Measurements from ENCODE around the gene HOMER2. TPM values are rescaled to one million over a fixed set of nuclear protein-coding genes. Genes with fewer than 3 reads are reported as not detected.

Gene HOMER2
- total RNA-seq, 8 experiments from 2014 or later, result 5.7 to 34.3 (median 17.1) TPM

GRCh38 chr15:82937712-82938058, 14.8 kb downstream of the HOMER2 start:
- no peak overlapping the region for H3K27ac ChIP-seq
- 60 to 100% (median 89%) methylated on average over 1 to 5 of the region's 5 CpGs; no CpG with 5 or more reads in 3 of the 10 experiments for WGBS, 10 experiments
- in situ Hi-C loops (cut with MboI; ENCODE audit: low pct_unique_long_range_greater_than_20kb in 2 of 9, low sequenced_read_pairs in 9 of 9, unreplicated experiment in 9 of 9), result no loop called here
- no peaks in the 10 kb centered on the region for H3K4me1 ChIP-seq (replicated peaks in 1 of 2)
- no peak overlapping the region for H3K4me3 ChIP-seq
- no peak for ATAC-seq (replicated peaks in 6 of 8)

DNA sequence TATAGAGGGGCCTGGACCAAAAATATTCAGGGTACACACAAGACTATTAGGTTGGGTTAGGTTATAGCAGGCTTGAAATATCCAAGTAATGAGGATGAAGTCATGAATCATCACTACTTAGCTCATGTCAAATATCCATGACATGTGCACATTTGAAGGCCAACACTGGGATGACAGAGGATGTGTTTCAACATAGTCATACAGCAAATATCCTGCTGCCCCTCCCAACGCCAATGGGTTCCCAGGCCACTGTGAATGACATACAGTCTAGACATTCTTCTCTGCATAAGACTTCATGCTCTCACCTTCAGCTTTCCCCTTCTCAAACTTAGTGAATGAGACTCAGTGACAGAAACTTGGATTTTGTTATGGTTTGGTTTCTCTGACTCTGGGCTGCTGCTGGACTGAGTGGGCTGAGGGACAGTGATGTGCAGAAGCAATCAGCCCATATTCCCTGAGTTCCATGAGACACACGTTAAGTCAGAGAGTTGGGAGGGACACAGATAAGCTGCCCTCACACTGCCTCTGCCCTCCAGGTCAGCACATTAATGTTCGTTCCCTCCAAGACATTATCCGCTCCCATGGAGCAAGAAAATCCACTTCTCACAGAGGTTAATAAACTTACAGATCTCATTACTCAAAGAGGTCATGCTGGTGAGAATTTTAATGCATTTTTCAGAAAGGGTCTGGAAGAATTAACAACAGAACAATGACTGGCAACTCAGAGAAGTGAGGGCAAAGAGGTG, 15.4 kb downstream of the HOMER2 start:
- no peak overlapping the region for H3K4me3 ChIP-seq
- H3K27ac ChIP-seq, result no peak overlapping the region
- in situ Hi-C loops (cut with MboI; ENCODE audit: low pct_unique_long_range_greater_than_20kb in 2 of 9, low sequenced_read_pairs in 9 of 9, unreplicated experiment in 9 of 9), result no loop called here
- no peaks in the 10 kb centered on the region for H3K4me1 ChIP-seq (replicated peaks in 1 of 2)
- 40 to 100% (median 74%) methylated on average over 1 to 4 of the region's 4 CpGs; no CpG with 5 or more reads in 4 of the 10 experiments for WGBS, 10 experiments
- peak in 3 of 8 experiments; percentile 14 to 99 (median 97) for ATAC-seq (replicated peaks in 6 of 8)

GRCh38 chr15:82935382-82935781, 17.1 kb downstream of the HOMER2 start:
- WGBS, 10 experiments, result 71 to 100% (median 83%) methylated on average over 1 of the region's 1 CpG; no CpG with 5 or more reads in 7 of the 10 experiments
- in situ Hi-C loops (cut with MboI; ENCODE audit: low pct_unique_long_range_greater_than_20kb in 2 of 9, low sequenced_read_pairs in 9 of 9, unreplicated experiment in 9 of 9), result no loop called here
- no peak for ATAC-seq (replicated peaks in 6 of 8)

DNA sequence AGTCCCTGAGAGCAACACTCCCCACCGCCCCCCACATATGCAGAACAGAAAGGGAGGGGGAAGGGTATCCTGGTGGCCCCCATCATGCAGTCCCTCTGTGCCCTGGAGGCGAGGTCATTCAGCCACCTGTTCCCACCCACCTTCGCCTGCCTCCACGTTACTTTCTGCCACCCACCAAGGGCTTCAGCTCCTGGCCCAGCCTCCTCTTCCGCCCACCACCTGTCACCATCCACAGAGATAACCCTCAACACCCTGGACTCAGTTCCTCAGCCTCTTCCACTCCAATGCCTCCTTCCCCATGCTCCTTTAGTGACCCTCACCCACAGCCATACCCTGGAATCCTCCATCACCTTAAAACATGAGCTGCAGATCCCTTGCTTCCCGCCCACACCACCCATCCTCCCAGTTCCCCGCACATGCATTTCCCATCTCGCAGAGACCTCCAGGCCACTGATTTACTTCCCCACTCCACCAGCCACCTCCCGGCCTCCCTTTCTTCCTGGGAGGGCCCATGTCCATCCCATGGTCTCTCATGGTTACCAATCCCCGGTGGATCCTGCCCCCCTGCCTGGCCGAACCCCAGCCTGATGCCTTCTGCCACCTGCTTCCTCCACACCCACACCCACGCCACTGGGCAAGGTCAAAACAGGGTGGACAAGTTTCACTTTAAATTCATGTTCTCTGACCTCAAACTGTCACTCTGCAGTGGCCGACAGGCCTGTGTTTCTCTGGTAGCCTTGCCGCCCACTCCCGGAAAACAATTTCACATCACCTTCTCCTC, 18.2 kb downstream of the HOMER2 start:
- Histone ChIP-seq H3K4me1 (replicated peaks in 1 of 2) (no peaks in the 10 kb centered on the region), H3K4me3 (no peak overlapping the region), H3K27ac (no peak overlapping the region)
- ATAC-seq (replicated peaks in 6 of 8), result no peak
- in situ Hi-C loops (cut with MboI; ENCODE audit: low pct_unique_long_range_greater_than_20kb in 2 of 9, low sequenced_read_pairs in 9 of 9, unreplicated experiment in 9 of 9), result no loop called here
- 53 to 100% (median 83%) methylated on average over 1 to 7 of the region's 15 CpGs; no CpG with 5 or more reads in 4 of the 10 experiments for WGBS, 10 experiments

More at GRCh38 chr15:82935382-82935781, 17.1 kb downstream of the HOMER2 start:
- Histone ChIP-seq H3K4me1 (replicated peaks in 1 of 2) (no peaks in the 10 kb centered on the region), H3K27ac (no peak overlapping the region), H3K4me3 (no peak overlapping the region)

- ATAC-seq (replicated peaks in 6 of 8), result no peak
- WGBS, 10 experiments, result 61 to 100% (median 84%) methylated on average over 1 to 5 of the region's 6 CpGs; no CpG with 5 or more reads in 4 of the 10 experiments
- H3K27ac ChIP-seq, result no peak overlapping the region
Measured at GRCh38 chr15:82933576-82933975, 18.9 kb downstream of the HOMER2 start.

DNA sequence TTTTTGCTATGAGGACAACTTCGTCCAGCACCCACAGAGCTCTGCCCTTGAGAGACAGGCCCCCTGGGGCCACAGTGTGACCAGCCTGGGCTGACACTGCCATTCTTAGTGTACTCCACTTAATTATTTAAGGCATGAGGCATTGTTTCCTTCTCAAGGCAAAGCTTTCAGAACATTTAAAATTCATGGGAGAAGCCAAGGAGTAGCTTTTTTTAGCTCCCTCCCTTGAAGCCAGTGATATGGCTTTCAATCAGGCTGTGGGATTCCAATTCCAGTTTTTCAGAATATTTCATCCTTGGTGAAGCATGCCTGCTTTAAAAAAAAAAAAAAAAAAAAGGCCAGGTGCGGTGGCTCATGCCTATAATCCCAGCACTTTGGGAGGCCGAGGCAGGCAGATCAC, 21.3 kb downstream of the HOMER2 start:
- no peak for ATAC-seq (replicated peaks in 6 of 8)
- WGBS, 10 experiments, result 78 to 83% (median 83%) methylated on average over 1 of the region's 3 CpGs; no CpG with 5 or more reads in 7 of the 10 experiments
- Histone ChIP-seq H3K27ac (no peak overlapping the region), H3K4me3 (no peak overlapping the region), H3K4me1 (replicated peaks in 1 of 2) (no peaks in the 10 kb centered on the region)
- in situ Hi-C loops (cut with MboI; ENCODE audit: low pct_unique_long_range_greater_than_20kb in 2 of 9, low sequenced_read_pairs in 9 of 9, unreplicated experiment in 9 of 9), result no loop called here

More at GRCh38 chr15:82933576-82933975, 18.9 kb downstream of the HOMER2 start:
- H3K4me3 ChIP-seq, result no peak overlapping the region
- in situ Hi-C loops (cut with MboI; ENCODE audit: low pct_unique_long_range_greater_than_20kb in 2 of 9, low sequenced_read_pairs in 9 of 9, unreplicated experiment in 9 of 9), result no loop called here
- no peaks in the 10 kb centered on the region for H3K4me1 ChIP-seq (replicated peaks in 1 of 2)

GRCh38 chr15:82930461-82930860, 22.1 kb downstream of the HOMER2 start:
- in situ Hi-C loops (cut with MboI; ENCODE audit: low pct_unique_long_range_greater_than_20kb in 2 of 9, low sequenced_read_pairs in 9 of 9, unreplicated experiment in 9 of 9), result no loop called here
- H3K4me1 ChIP-seq (replicated peaks in 1 of 2), result no peaks in the 10 kb centered on the region

DNA sequence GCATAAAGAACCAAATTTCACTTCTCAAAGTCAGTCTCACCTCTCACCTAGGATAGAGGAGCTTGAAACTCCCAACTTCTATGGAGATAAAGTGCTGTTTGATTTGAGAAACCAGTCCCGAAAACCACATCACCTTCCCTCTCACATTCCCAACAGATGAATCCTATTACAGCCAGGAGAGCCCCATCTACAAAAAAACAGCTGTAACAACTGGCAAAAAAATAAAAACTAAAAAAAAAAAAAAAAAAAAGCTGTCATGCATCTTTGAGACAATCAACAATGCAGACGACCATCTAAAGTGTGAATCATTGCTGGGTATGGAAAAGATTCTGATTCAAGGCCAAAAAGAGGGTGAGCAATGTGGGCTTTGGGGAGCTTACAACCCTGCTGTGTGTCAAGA, 23.8 kb downstream of the HOMER2 start:
- in situ Hi-C loops (cut with MboI; ENCODE audit: low pct_unique_long_range_greater_than_20kb in 2 of 9, low sequenced_read_pairs in 9 of 9, unreplicated experiment in 9 of 9), result no loop called here
- ATAC-seq (replicated peaks in 6 of 8), result no peak
- WGBS, 10 experiments, result 0 to 100% (median 62%) methylated on average over 1 to 2 of the region's 2 CpGs; no CpG with 5 or more reads in 2 of the 10 experiments

More at GRCh38 chr15:82930461-82930860, 22.1 kb downstream of the HOMER2 start:
- WGBS, 10 experiments, result 38 to 100% methylated on average over 1 to 2 of the region's 2 CpGs; no CpG with 5 or more reads in 8 of the 10 experiments
- H3K4me3 ChIP-seq, result no peak overlapping the region
- no peak overlapping the region for H3K27ac ChIP-seq
- peak in 2 of 8 experiments; percentile 87 to 92 for ATAC-seq (replicated peaks in 6 of 8)

GRCh38 chr15:82923744-82924143, 28.8 kb downstream of the HOMER2 start:
- no peak overlapping the region for H3K4me3 ChIP-seq
- no peak overlapping the region for H3K27ac ChIP-seq
- H3K4me1 ChIP-seq (replicated peaks in 1 of 2), result no peaks in the 10 kb centered on the region
- in situ Hi-C loops (cut with MboI; ENCODE audit: low pct_unique_long_range_greater_than_20kb in 2 of 9, low sequenced_read_pairs in 9 of 9, unreplicated experiment in 9 of 9), result no loop called here
- no peak for ATAC-seq (replicated peaks in 6 of 8)
- 50 to 100% (median 93%) methylated on average over 1 to 6 of the region's 7 CpGs; no CpG with 5 or more reads in 2 of the 10 experiments for WGBS, 10 experiments

More for the DNA sequence above, 23.8 kb downstream of the HOMER2 start:
- Histone ChIP-seq H3K4me1 (replicated peaks in 1 of 2) (no peaks in the 10 kb centered on the region), H3K27ac (no peak overlapping the region), H3K4me3 (no peak overlapping the region)

DNA sequence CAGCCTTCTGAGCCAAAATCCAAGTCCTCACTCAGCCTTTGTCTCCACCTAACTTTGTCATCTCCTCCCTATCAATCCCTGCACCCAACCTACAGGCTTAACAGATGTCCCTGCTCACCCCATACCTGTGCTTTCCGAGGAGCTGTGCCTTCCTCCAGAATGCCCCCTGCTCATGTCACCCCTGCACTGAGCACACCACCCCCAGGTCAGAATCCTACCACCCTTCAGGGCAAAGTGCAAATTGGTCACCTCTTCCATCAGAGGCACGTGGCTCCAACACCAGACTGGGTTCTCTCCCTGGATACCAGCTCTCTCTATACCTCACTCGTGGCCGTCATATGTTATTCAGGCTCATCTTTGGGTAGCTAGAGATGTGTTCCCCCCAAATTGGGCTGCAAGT, 29.8 kb downstream of the HOMER2 start:
- in situ Hi-C loops (cut with MboI; ENCODE audit: low pct_unique_long_range_greater_than_20kb in 2 of 9, low sequenced_read_pairs in 9 of 9, unreplicated experiment in 9 of 9), result no loop called here
- WGBS, 10 experiments, result 93% methylated on average over 2 of the region's 4 CpGs; no CpG with 5 or more reads in 9 of the 10 experiments
- H3K4me1 ChIP-seq (replicated peaks in 1 of 2), result no peaks in the 10 kb centered on the region
- no peak overlapping the region for H3K4me3 ChIP-seq
- ATAC-seq (replicated peaks in 6 of 8), result no peak
- H3K27ac ChIP-seq, result no peak overlapping the region

GRCh38 chr15:82921939-82922338, 30.6 kb downstream of the HOMER2 start:
- in situ Hi-C loops (cut with MboI; ENCODE audit: low pct_unique_long_range_greater_than_20kb in 2 of 9, low sequenced_read_pairs in 9 of 9, unreplicated experiment in 9 of 9), result no loop called here
- Histone ChIP-seq H3K4me1 (replicated peaks in 1 of 2) (no peaks in the 10 kb centered on the region), H3K27ac (no peak overlapping the region), H3K4me3 (no peak overlapping the region)
- peak in 1 of 8 experiments; percentile 64 for ATAC-seq (replicated peaks in 6 of 8)

DNA sequence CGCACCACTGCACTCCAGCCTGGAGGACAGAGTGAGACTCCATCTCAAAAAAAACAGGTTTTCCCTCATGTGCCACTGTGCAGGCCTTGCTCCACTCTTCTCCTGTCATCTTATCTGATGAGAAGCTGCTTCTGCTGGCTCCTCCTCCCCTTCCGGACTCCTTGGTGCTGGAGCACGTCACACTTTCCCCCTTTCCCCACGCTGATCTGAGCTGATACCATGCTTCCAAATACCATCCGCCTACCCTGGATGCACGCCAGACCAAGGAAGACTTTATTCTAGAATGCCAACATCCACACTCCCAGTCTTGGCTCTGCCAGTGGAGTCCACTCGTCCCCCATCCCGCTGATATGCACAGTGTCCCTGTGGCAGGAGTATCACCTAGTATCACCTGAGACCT, 31.3 kb downstream of the HOMER2 start:
- in situ Hi-C loops (cut with MboI; ENCODE audit: low pct_unique_long_range_greater_than_20kb in 2 of 9, low sequenced_read_pairs in 9 of 9, unreplicated experiment in 9 of 9), result no loop called here
- Histone ChIP-seq H3K4me3 (no peak overlapping the region), H3K27ac (no peak overlapping the region), H3K4me1 (replicated peaks in 1 of 2) (no peaks in the 10 kb centered on the region)
- no peak for ATAC-seq (replicated peaks in 6 of 8)
- 67 to 100% (median 90%) methylated on average over 1 to 5 of the region's 8 CpGs; no CpG with 5 or more reads in 3 of the 10 experiments for WGBS, 10 experiments

GRCh38 chr15:82919231-82919886, 33.2 kb downstream of the HOMER2 start:
- 40 to 100% (median 80%) methylated on average over 1 to 6 of the region's 6 CpGs for WGBS, 10 experiments
- in situ Hi-C loops (cut with MboI; ENCODE audit: low pct_unique_long_range_greater_than_20kb in 2 of 9, low sequenced_read_pairs in 9 of 9, unreplicated experiment in 9 of 9), result no loop called here
- H3K4me1 ChIP-seq (replicated peaks in 1 of 2), result no peaks in the 10 kb centered on the region
- peak in 2 of 8 experiments; percentile 21 to 70 for ATAC-seq (replicated peaks in 6 of 8)
- no peak overlapping the region for H3K4me3 ChIP-seq
- H3K27ac ChIP-seq, result no peak overlapping the region
